K562 (cell line): Measurements from ENCODE around the gene SEMA3C. TPM values are rescaled to one million over a fixed set of nuclear protein-coding genes. Genes with fewer than 3 reads are reported as not detected.

Source experiments
- ATAC-seq: fragments of 200-7000 bp; cut with Tn5 transposase; 3 replicates; pipeline ENCODE4 v1.9.1; 2020; ENCODE audit warnings: moderate library complexity
- BruUV-seq: library from RNA; stranded (reverse); fragments of 400-500 nt; replicated peaks from 2 replicates; lab custom pipeline; 2021; lab: Mats Ljungman, UMichigan
- CTCF ChIA-PET: fragments of 300-600 bp; formaldehyde crosslinking; extraction: SDS; loops from one replicate; lab custom pipeline; 2021; ENCODE audit warnings: low intra/inter-chr PET ratio; lab: Yijun Ruan, JAX
- POLR2A ChIA-PET: fragments of 300-600, 350-650 bp; sonication (Branson Sonifier 250); formaldehyde crosslinking; extraction: SDS; loops from one replicate; lab custom pipeline; 2021; ENCODE audit warnings: antibody characterized with exemption, inconsistent platforms; lab: Yijun Ruan, JAX
- DNase-seq, 4 experiments: peaks; one replicate each; pipeline versions ENCODE4 v3.0.0 to v3.0.0-alpha.2; 2011 to 2018; ENCODE audit warnings: low spot score in 3 of 4, mixed read lengths in 3 of 4; ENCODE audit errors: extremely low read depth in 1 of 4
- FAIRE-seq: peaks from 2 replicates; lab custom pipeline; 2011; peaks lifted over from hg19 to GRCh38; lab: Jason Lieb, UNC
- H2AFZ ChIP-seq: 2 replicates; pipeline ENCODE4 v1.6.0; 2011; ENCODE audit warnings: low read depth, low read length, control low read depth, inconsistent platforms
- H3K27ac ChIP-seq: fragments of 200-600 bp; 3 replicates; pipeline ENCODE4 v1.8.0; 2011; ENCODE audit warnings: low read depth, mild to moderate bottlenecking, control low read depth, inconsistent platforms, low read length, moderate library complexity, mixed read lengths; ENCODE audit errors: extremely low read depth
- H3K27me3 ChIP-seq, 2 experiments: fragments of 300-600 bp in 1 of 2; 2 replicates in 1 of 2; 3 replicates in 1 of 2; pipeline versions ENCODE4 v1.6.0 to v1.8.0; 2011; ENCODE audit warnings: inconsistent platforms in 2 of 2, low read length in 2 of 2, mild to moderate bottlenecking in 1 of 2, mixed read lengths in 1 of 2, moderate library complexity in 1 of 2; ENCODE audit not compliant: control insufficient read depth in 2 of 2, insufficient read depth in 2 of 2
- H3K36me3 ChIP-seq: fragments of 300-600 bp; 3 replicates; pipeline ENCODE4 v1.8.0; 2011; ENCODE audit warnings: mild to moderate bottlenecking, low read length, inconsistent platforms; ENCODE audit not compliant: control insufficient read depth, insufficient read depth
- H3K4me1 ChIP-seq, 2 experiments: fragments of 200-600 bp in 1 of 2; replicated peaks in 1 of 2; 2 replicates in 1 of 2; 3 replicates in 1 of 2; pipeline versions ENCODE4 v1.5.1 to v1.8.0; 2011; ENCODE audit warnings: inconsistent platforms in 2 of 2, low read length in 2 of 2, mild to moderate bottlenecking in 1 of 2, mixed read lengths in 1 of 2, moderate library complexity in 1 of 2; ENCODE audit not compliant: control insufficient read depth in 2 of 2, insufficient read depth in 2 of 2
- H3K4me2 ChIP-seq: 2 replicates; pipeline ENCODE4 v1.6.1; 2011; ENCODE audit warnings: low read length, control low read depth, inconsistent platforms, mixed read lengths; ENCODE audit not compliant: insufficient read depth
- H3K4me3 ChIP-seq: fragments of 200-600 bp; sonication (generic), shearing (Covaris generic); 2 replicates; pipeline ENCODE4 v1.5.1; 2016; ENCODE audit warnings: control low read depth, inconsistent platforms
- H3K79me2 ChIP-seq: fragments of 200-600 bp; 3 replicates; pipeline ENCODE4 v1.8.0; 2011; ENCODE audit warnings: low read length, inconsistent platforms; ENCODE audit not compliant: control insufficient read depth, insufficient read depth
- H3K9ac ChIP-seq, 2 experiments: 2 replicates each; pipeline versions ENCODE4 v1.6.0 to v1.6.1; 2011; ENCODE audit warnings: low read depth in 2 of 2, low read length in 2 of 2, control low read depth in 1 of 2, inconsistent platforms in 1 of 2, mild to moderate bottlenecking in 1 of 2, mixed read lengths in 1 of 2; ENCODE audit not compliant: insufficient read depth in 1 of 2
- H3K9me1 ChIP-seq: one replicate; pipeline ENCODE4 v1.6.0; 2011; ENCODE audit warnings: inconsistent platforms, mild to moderate bottlenecking, low read length, moderate library complexity; ENCODE audit not compliant: control insufficient read depth, insufficient read depth
- H3K9me3 ChIP-seq: replicated peaks from 2 replicates; pipeline ENCODE4 v1.5.1; 2011; ENCODE audit warnings: low read depth, low read length, inconsistent platforms; ENCODE audit not compliant: control insufficient read depth, insufficient read depth
- H4K20me1 ChIP-seq: replicated peaks from 2 replicates; pipeline ENCODE4 v1.6.1; 2011; ENCODE audit warnings: low read length, inconsistent platforms, mixed read lengths; ENCODE audit not compliant: control insufficient read depth, insufficient read depth
- AFF4 ChIP-seq: sonication (generic); formaldehyde crosslinking; IDR thresholded peaks from 2 replicates; pipeline ENCODE4 v1.8.0; 2023; ENCODE audit warnings: mild to moderate bottlenecking, missing genetic modification reagents
- CXXC5 ChIP-seq: fragments of 250-450 bp; sonication (Bioruptor Pico); IDR thresholded peaks from 2 replicates; pipeline ENCODE4 v1.8.0; 2022; ENCODE audit warnings: inconsistent platforms, mild to moderate bottlenecking, moderate library complexity
- ESRRA ChIP-seq: fragments of 450-650 bp; IDR thresholded peaks from 2 replicates; pipeline ENCODE4 v1.6.1; 2014; ENCODE audit warnings: low read depth, mild to moderate bottlenecking, moderate library complexity, borderline replicate concordance
- FOSL1 ChIP-seq: fragments of 200-800 bp; sonication (Bioruptor generic); conservative IDR thresholded peaks from 2 replicates; pipeline ENCODE4 v1.6.1; 2016; ENCODE audit warnings: missing genetic modification characterization, missing compliant biosample characterization
- FOXK1 ChIP-seq: sonication (generic); formaldehyde crosslinking; IDR thresholded peaks from 2 replicates; pipeline ENCODE4 v1.8.0; 2022; ENCODE audit warnings: missing genetic modification reagents, mild to moderate bottlenecking, borderline replicate concordance
- HBP1 ChIP-seq: fragments of 450-650 bp; formaldehyde crosslinking; IDR thresholded peaks from 2 replicates; pipeline ENCODE4 v1.4.0; 2022; ENCODE audit warnings: missing genetic modification characterization
- NKRF ChIP-seq: fragments of 450-650 bp; IDR thresholded peaks from 2 replicates; pipeline ENCODE4 v1.6.1; 2016; ENCODE audit warnings: borderline replicate concordance
- PBX2 ChIP-seq, 2 experiments: IDR thresholded peaks in 1 of 2; conservative IDR thresholded peaks in 1 of 2; 2 replicates each; pipeline ENCODE4 v1.6.1; 2016; ENCODE audit warnings: low read depth in 2 of 2, mild to moderate bottlenecking in 1 of 2, missing compliant biosample characterization in 1 of 2, missing genetic modification characterization in 1 of 2, moderate library complexity in 1 of 2
- SP2 ChIP-seq: IDR thresholded peaks from 2 replicates; pipeline ENCODE4 v1.6.1; 2011; ENCODE audit warnings: mild to moderate bottlenecking, low read depth, low read length, moderate library complexity; ENCODE audit not compliant: poor library complexity, severe bottlenecking; ENCODE audit errors: extremely low read depth
- ZKSCAN1 ChIP-seq: fragments of 150-350 bp; IDR thresholded peaks from 2 replicates; pipeline ENCODE4 v1.6.1; 2016; ENCODE audit warnings: low read depth, low read length
- ZNF23 ChIP-seq: fragments of 250-450 bp; sonication (Bioruptor Pico); IDR thresholded peaks from 2 replicates; pipeline ENCODE4 v1.4.0; 2020; ENCODE audit warnings: mild to moderate bottlenecking
- WGBS: fragments of 100-300 bp; shearing (Covaris generic); methylation state at CpG from one replicate; pipeline ENCODE4 v1.1.6; 2016; ENCODE audit warnings: low coverage, mixed read lengths; ENCODE audit not compliant: insufficient coverage; ENCODE audit errors: missing lambda C conversion rate; 5-methylcytosine and 5-hydroxymethylcytosine counted together
- in situ Hi-C: fragments of 300-500 bp; cut with MboI; formaldehyde crosslinking; loops from 4 replicates; pipeline ENCODE4 v1.15.0; 2018; ENCODE audit warnings: inconsistent platforms, mixed read lengths
- intact Hi-C: fragments of 100-400 bp; cut with micrococcal nuclease; formaldehyde crosslinking; loops from 2 replicates; pipeline ENCODE4 v1.14.2; 2022
- polyA plus RNA-seq, 8 experiments: library from polyadenylated mRNA; depleted of rRNA in 4 of 8; stranded (reverse) in 5 of 8; unstranded in 3 of 8; fragments of >200 nt; fragmentation: Nextera tagmentation in 2 of 8; fragmentation: Illumina TruSeq in 1 of 8; extraction: Ambion mirVana in 2 of 8; extraction: Trizol in 1 of 8; gene quantifications; 2 replicates each; pipeline versions ENCODE4 v1.2.1 to v1.2.3, GENCODE V29; 2011 to 2014; ENCODE audit warnings: inconsistent platforms in 1 of 8, missing spikeins in 1 of 8
- total RNA-seq, 7 experiments: library from RNA; depleted of rRNA in 6 of 7; stranded (reverse); fragments of >200 nt in 6 of 7; fragmentation: Illumina TruSeq in 2 of 7; extraction: Trizol in 2 of 7; gene quantifications; 2 replicates each; pipeline versions ENCODE4 v1.2.1 to v1.2.3, GENCODE V29; 2011 to 2021; ENCODE audit warnings: low replicate concordance in 1 of 7

SEMA3C gene
- total and polyA plus RNA-seq, 9 of the 15 experiments (the other 6 are each of a cell fraction or from before 2014, with no cell fraction given): 0.04 to 0.36 (median 0.12) TPM; not detected in 3

GRCh38 chr7:80767654-80768053, 151.2 kb downstream of the SEMA3C start:
- DNase-seq (no peak), ATAC-seq (no peak), FAIRE-seq (no peak)
- no peak overlapping the region for H3K4me2 ChIP-seq
- ChIA-PET CTCF (no interaction called here), POLR2A (no interaction called here)
- no peaks in the 10 kb centered on the region for H4K20me1 ChIP-seq
- H3K27me3 ChIP-seq: no peaks in the 10 kb centered on the region
- no peak overlapping the region for H2AFZ ChIP-seq
- H3K36me3 ChIP-seq: no peaks in the 10 kb centered on the region
- H3K4me1 ChIP-seq: no peaks in the 10 kb centered on the region
- H3K79me2 ChIP-seq: no peaks in the 10 kb centered on the region
- in situ Hi-C loops (no loop called here), intact Hi-C loops (no loop called here)
- H3K9ac ChIP-seq: no peak overlapping the region
- H3K9me3 ChIP-seq: no peaks in the 10 kb centered on the region
- H3K4me3 ChIP-seq: no peak overlapping the region
- WGBS: 12% methylated on average over 1 of the region's 1 CpG
- no peaks in the 10 kb centered on the region for H3K9me1 ChIP-seq
- no peak overlapping the region for H3K27ac ChIP-seq
- BruUV-seq: no TSS peak
- no peak for TF ChIP-seq FOXK1 (CRISPR knock-in tag)
- TF ChIP-seq ZKSCAN1: no peak
- TF ChIP-seq ZNF23 (CRISPR knock-in tag): no peak
- TF ChIP-seq PBX2 (CRISPR knock-in tag; IDR thresholded peaks at IDR 0.05; ENCODE audit: low read depth): no peak
- TF ChIP-seq PBX2 (tag; conservative IDR thresholded peaks at IDR 0.05; ENCODE audit: low read depth): no peak
- TF ChIP-seq CXXC5 (CRISPR knock-in tag): no peak
- TF ChIP-seq HBP1 (CRISPR knock-in tag): no peak
- no peak for TF ChIP-seq AFF4 (CRISPR knock-in tag)
- TF ChIP-seq ESRRA: no peak
- TF ChIP-seq NKRF: no peak
- no peak for TF ChIP-seq FOSL1 (tag)
- TF ChIP-seq SP2: no peak
